DND-41 (cell line): Measurements from ENCODE around the gene ATP6V1G1.

Experiments
- CTCF ChIP-seq: IDR thresholded peaks from 2 replicates; pipeline ENCODE4 v1.5.1; 2012; ENCODE audit warnings: borderline replicate concordance, low read length, moderate library complexity, mild to moderate bottlenecking; ENCODE audit not compliant: poor library complexity, severe bottlenecking; ENCODE audit errors: extremely low read depth
- EZH2 ChIP-seq: IDR thresholded peaks from 3 replicates; pipeline ENCODE4 v1.6.1; 2012; ENCODE audit warnings: borderline replicate concordance, low read depth, mild to moderate bottlenecking, moderate library complexity, low read length, inconsistent platforms; ENCODE audit not compliant: severe bottlenecking

- no peak for TF ChIP-seq CTCF
- TF ChIP-seq EZH2, result no peak
Observed at GRCh38 chr9:114571391-114571790, 16.2 kb upstream of the ATP6V1G1 start.
